ENCODE measurements around the gene AGTR1.

AGTR1 gene

DNA sequence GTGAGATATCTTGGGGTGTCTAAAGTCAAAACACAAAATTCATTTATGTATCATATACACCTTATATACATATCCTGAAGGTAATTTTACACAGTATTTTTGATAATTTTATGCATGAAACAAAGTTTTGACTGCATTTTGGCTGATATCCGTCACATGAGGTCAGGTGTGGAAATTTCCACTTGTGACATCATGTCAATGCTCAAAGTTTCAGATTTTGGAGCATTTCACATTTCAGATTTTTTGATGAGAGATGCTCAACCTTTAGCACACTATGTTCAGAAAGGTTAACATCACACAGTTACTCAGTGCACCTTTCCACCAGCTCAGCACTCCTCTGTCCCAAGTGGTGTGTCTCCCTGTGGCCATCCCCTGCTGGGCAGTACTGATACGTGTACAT lies 92.2 kb downstream of the AGTR1 start:
- no peak overlapping the region for H3K4me3 ChIP-seq (ENCODE audit: low read length)
- DNase-seq (ENCODE audit: low read depth) = no peak
- TF ChIP-seq, protein P1, sequence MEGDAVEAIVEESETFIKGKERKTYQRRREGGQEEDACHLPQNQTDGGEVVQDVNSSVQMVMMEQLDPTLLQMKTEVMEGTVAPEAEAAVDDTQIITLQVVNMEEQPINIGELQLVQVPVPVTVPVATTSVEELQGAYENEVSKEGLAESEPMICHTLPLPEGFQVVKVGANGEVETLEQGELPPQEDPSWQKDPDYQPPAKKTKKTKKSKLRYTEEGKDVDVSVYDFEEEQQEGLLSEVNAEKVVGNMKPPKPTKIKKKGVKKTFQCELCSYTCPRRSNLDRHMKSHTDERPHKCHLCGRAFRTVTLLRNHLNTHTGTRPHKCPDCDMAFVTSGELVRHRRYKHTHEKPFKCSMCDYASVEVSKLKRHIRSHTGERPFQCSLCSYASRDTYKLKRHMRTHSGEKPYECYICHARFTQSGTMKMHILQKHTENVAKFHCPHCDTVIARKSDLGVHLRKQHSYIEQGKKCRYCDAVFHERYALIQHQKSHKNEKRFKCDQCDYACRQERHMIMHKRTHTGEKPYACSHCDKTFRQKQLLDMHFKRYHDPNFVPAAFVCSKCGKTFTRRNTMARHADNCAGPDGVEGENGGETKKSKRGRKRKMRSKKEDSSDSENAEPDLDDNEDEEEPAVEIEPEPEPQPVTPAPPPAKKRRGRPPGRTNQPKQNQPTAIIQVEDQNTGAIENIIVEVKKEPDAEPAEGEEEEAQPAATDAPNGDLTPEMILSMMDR (IDR thresholded peaks at IDR 0.05; ENCODE audit: insufficient read depth, low read depth, low read length, missing control alignments) = no peak

DNA sequence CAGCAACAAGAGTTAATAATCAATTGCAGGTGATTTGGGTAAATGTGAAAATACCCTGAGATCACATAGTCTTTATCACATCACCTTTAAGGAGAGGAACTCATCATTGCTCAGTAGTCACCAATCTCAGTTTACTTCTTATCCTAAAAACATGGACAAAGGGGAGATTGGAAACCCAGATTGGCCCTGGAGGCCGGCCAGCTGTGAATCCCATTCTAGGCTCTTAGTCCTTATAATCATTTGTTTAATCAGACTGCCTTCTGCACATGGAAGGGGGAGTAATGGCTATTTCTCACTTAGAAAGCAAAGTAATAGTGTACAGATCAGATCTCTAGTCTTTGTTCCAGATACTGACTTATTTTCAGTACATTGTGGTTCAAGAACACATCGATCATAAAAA lies 92.7 kb downstream of the AGTR1 start:
- TF ChIP-seq, protein P1 (IDR thresholded peaks at IDR 0.05; ENCODE audit: insufficient read depth, low read depth, low read length, missing control alignments) = no peak
- DNase-seq (ENCODE audit: low read depth) = no peak
- H3K4me3 ChIP-seq (ENCODE audit: low read length) = no peak overlapping the region

DNA sequence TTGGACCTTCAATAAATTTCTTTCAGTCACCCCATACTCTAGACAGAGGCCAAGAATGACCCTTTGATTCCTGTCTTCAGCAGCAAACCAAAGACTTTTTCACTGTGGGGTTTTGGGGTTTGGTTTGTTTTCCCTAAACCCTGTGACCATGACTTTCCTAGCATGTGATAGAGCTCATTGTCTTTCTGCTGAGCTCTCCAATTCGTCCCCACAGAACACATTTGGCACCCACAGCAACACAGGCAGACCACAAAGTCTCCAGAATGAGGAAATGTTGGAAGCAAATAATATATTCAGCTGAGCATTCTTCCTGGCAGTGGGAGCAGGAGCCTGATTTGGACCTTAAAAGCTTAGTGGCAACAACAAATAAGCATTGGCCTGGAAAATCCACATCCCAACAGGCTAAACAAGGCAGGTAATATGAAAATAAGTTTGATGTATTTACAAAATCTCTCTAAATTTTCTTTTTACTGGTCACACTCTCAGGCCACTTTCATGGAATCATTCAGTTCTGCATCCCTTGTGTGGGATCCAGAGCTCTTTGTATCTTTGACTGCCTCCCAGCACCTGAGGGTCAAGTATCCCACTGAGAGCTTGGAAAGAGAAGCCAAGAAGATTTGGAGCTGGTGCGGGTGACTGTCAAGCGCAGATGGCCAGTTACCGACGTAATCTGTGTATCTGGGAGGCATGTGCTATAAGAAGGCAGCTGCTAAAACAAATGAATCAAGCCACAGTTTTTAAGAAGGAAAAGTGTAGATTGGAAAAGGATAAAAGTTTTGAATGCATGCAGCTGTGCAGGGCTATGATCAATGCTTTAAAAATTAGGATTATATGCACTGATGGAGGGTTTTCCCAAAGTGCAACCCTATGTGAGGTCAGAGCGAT lies 93.4 kb downstream of the AGTR1 start:
- DNase-seq (ENCODE audit: low read depth) = no peak
- H3K4me3 ChIP-seq (ENCODE audit: low read length) = no peak overlapping the region
- TF ChIP-seq, protein P1 (IDR thresholded peaks at IDR 0.05; ENCODE audit: insufficient read depth, low read depth, low read length, missing control alignments) = no peak

DNA sequence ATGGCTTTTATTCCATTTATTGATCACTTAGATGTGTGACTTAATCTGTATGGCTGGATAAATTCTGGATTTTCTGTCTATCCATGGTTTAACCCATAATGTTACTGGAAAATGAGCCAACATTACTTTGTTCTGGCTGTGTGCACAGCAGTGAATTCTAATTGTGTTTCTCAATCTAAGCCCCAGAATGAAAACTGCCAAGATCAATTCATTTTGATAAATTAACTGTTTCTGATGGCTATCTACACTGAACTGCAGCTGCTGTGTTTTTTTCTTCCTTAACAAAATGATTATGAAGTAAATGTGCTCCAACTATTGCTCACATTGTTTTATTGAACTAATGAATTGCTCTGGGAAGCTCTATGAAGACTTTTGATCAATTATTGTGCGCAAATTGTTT lies 94.2 kb downstream of the AGTR1 start:
- no peak overlapping the region for H3K4me3 ChIP-seq (ENCODE audit: low read length)
- no peak for DNase-seq (ENCODE audit: low read depth)
- TF ChIP-seq, protein P1 (IDR thresholded peaks at IDR 0.05; ENCODE audit: insufficient read depth, low read depth, low read length, missing control alignments) = no peak

DNA sequence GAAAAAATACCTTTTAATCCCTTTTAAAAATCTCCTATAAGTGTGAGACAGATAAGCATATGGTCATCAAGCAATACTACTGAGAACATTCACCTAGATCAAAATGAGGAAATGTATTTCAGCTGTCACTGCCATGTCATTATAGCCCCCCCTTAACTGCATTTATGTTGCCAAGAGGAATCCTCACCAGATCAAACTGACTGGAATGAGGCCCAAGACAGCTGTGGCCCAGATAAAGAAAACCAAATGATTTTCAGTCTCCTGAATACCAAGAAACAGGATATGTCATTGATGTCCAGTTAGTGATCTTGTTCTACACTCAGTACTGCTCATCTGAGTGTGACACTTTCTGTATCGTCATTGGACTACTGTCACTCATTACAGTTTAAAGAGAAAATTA lies 94.8 kb downstream of the AGTR1 start:
- DNase-seq (ENCODE audit: low read depth) = no peak
- TF ChIP-seq, protein P1 (IDR thresholded peaks at IDR 0.05; ENCODE audit: insufficient read depth, low read depth, low read length, missing control alignments) = no peak
- no peak overlapping the region for H3K4me3 ChIP-seq (ENCODE audit: low read length)

Data from epithelial cell of esophagus (primary cell).